Daoy (cell line): ENCODE results near the gene PLXNA1. TPM values are rescaled to one million over a fixed set of nuclear protein-coding genes. Genes with fewer than 3 reads are reported as not detected.

Source experiments
- total RNA-seq: library from RNA; depleted of rRNA; stranded (reverse); fragments of >200 nt; shearing (Covaris generic); gene quantifications from 2 replicates; pipeline ENCODE4 v1.2.3, GENCODE V29; 2014; rRNA removed

PLXNA1 gene
- total RNA-seq, 1 experiment from 2014 or later: 28.4 TPM

Other genes starting within 250 kb of the PLXNA1 start
- not detected in 2 replicates for gene PRR23E, start 210.0 kb downstream of the PLXNA1 start, total RNA-seq